HG02970 (cell line): ENCODE results near the gene HERC5.
A peak's percentile ranks its signal among the peaks of the same experiment; 100 is the strongest.
"Not testable (repeated sequence)": the region's sequence is repeated elsewhere in the genome, so short reads cannot be mapped to it uniquely, and the experiment has no call there.

Experiments
- ATAC-seq: cut with Tn5 transposase; IDR thresholded peaks from one replicate; pipeline ENCODE4 v1.9.1; 2021; ENCODE audit warnings: mild to moderate bottlenecking, moderate library complexity, moderate number of reproducible peaks; ENCODE audit not compliant: unreplicated experiment, low FRiP score

HERC5 gene

DNA sequence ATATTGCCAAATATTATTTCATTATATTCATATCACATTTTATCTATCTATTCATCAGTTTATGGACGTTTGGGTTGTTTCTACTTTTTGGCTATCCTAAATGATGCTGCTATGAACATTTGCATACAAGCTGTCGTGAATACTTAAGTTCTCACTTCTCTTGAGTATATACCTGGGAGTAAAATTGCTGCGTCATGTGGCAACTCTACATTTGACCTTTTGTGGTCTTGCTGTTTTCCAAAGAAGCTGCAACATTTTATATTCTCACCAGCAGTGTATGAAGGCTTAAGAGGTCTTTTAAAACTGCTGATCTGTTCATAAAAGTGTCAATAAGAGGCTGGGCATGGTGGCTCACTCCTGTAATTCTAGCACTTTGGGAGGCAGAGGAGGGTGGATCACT, 60.9 kb downstream of the HERC5 start:
- ATAC-seq = no peak

DNA sequence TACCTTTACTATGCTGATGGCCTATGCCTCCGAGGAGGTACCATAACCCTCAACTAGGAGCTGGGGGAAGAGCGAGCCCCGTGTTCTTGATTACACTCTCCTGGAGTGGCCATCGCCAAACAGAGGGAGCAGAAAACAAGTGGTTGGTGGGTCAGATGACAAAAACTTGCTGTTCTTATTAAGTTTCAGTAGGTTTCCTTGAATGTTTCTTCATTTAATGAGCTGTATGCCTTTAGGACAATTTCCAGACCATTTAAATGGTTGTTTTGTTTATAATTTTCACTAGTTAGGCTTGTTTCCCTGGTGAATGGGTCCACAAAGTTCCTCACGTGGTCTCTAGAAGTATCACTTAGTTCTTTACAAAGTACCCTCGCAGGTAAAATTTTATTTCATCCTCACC, 62.0 kb downstream of the HERC5 start:
- ATAC-seq = no peak

DNA sequence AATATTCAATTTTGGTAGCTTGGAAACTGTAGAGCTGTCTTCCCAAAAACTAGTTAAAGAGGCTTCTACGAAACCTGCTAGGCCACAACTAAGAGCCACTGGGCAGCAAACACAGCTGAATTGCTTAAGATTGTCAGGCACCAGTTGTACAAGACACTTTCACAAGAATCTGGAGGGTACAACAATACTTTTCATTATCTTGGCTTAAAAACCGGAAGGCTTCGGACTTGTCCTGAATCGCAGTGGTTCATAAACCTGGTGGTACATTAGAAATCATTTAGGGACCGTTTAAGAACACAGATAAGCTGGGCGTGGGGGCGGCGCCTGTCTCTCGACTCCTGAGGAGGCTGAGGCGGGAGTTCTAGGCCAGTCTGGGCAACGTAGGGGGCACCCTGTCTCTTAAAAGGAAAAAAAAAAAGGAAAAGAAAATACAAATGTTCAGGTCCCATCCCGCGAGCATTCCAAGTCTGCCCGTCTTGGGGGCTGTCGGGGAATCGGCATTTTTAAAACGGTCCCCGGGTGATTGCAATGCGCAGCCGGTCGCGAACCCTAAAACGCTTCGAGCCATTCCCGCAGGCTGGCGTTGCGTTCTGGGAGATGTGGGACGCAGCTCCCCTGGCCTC, 65.9 kb downstream of the HERC5 start:
- no peak for ATAC-seq

DNA sequence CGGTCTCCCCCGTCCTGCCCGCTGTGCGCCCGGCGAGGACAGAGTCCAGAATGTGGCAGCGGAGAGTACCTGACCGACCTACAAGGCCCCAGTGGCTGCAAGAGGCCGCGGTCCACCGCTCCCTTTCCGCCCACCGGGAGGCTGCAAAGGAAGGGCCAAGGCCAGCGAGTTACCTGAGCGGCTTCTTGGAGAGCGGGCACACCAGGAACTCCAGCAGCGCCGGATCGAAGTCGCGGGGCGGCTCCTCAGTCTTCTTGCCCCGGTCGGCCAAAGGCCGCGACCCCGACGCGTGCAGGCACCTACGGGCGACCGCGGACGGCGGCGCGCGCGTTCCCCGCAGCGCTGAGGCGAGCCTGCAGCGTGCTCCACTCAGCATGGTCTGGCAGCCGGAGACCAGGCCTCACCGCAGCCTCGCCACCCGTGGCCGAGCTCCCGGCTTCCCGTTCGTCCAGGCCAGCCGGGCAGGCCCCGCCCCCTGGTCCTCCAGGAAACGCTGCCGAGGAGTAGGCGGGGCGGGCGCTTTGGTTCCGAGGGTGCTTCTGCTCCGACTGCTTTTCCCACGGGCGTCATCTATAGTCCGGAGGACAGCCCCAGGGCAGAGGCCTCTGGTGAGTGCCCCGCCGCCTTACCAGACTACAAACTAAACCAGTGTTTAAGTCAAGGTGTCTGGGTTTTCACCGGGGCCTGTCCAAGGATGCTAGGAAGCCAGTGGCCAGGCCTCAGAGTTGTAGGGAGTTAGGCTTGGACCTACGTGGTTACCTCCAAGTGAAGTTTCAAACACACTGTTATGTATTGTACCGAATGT, 66.6 kb downstream of the HERC5 start, which contains the start of gene PYURF:
PYURF (minus strand) TSS at position 452 of the 805 bp plus-strand sequence; CDS start at position 376, 76 bp downstream.
- peak; percentile 75 for ATAC-seq

DNA sequence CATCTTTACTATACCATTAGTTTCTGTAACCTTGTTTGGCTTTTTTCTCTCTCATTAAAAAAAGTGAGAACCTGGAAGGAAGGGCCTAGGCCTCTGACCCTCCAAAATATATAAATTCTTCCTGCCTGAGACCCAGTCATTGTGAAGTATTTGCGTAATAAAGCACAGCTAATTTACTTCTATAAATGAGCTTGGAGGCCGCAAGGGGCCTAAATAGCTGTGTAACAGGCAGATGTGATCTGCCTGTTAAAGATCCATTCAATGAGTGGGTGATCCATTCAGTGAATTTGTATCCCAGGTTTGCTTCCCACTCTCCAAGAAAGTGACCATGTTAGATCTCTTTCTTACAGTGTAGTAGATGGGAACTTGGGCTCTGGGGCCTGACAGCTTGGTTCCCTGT, 67.3 kb downstream of the HERC5 start:
- no peak for ATAC-seq

DNA sequence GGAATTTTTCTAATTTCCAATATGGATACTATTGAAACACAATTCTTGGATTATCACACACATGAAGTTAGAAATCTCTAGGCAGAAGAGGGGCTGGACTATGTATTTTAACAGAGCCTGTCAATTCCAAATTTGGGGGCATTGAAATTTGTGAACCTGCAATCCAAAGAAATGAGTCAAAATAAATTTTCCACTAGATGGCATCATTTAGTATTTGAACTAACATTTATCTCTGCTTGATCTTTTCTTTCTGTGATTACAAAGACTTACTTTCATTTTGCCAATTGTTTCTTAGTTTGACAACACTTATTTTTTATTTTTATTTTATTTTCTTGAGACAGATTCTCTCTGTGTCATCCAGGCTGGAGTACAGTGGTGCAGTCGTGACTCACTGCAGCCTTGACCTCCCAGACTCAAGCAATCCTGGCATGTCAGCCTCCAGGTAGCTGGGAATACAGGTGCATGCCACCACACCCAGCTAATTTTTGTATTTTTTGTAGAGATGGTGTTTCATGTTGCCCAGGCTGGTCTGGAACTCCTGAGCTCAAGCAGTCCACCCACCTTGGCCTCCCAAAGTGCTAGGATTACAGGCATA, 69.4 kb downstream of the HERC5 start:
- no peak for ATAC-seq

DNA sequence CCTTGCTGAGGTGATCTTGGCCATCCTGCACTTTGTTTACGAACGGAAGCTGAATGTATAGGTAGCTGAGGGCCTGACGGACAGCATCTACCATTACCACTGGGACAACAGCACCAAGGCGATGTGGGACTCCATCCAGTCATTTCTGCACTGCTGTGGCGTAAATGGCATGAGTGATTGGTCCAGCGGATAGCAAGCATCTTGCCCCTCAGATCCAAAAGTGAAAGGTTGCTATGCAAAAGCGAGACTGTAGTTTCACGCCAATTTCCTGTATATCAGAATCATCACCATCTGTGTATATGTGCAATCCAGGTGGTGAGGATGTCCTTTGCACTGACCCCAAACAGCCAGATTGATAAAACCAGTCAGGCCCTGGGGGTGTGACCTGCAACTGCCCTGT, 70.9 kb downstream of the HERC5 start:
- no peak for ATAC-seq

DNA sequence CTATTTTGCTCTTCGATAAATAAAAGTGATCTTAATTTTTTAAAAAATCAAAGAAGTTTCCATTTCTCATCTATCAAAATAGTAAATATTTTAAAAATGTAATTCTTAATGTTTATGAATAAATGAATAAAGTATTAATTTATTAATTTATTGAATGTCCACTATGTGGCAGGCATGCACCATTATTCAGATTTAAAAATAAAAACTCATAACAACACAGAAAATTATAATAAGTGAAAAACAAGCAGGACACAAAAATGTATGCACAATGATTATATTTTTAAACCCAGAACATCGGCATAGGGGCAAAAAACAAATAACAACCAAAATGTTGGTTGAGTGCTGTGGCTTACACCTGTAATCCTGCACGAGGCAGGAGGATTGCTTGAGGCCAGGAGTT, 71.9 kb downstream of the HERC5 start:
- ATAC-seq = no peak

DNA sequence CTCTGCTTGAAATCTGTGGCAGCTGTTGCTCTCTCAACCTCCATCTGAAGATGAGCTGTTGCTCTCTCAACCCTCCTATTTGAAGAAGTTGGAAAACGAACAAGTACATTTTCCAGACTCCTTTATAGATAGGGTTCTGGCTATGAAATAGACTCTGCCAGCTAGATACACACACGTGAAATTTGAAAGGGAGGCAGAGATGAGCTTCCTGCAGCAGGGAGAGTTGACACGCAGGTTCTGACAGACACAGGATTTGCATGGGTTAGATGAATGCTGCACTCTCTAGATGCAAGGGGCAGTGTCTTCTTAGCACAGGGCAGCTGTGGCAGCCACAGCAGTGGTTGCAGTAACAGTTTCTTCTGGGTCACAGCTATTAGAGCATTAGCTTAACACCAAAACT, 74.6 kb downstream of the HERC5 start:
- ATAC-seq = no peak

DNA sequence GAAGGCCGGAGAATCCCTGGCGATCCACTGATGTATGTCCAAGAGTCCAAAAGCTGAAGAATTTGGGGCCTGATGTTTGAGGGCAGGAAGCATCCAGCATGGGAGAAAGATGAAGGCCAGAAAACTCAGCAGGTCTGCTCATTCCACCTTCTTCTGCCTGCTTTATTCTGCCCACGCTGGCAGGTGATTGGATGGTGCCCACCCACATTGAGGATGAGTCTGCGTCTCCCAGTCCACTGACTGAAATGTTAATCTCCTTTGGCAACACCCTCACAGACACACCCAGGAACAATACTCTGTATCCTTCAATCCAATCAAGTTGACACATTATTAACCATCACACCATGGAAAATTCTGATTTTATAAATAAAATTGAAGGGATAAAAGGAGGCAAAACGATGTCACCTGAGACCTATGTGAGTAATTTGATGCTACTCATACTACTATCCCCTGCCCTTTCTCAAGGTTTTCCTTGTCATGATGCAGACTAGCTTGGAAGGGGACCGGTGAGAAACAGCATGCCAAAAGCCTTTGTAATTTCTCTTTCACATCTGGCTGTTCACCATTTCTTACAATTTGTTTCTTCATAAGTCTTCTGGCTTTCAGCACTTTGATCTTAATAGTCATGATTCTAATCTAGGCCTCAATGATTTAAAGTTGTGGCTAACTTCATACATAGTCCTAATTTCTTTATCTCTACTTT, 76.3 kb downstream of the HERC5 start:
- ATAC-seq = no peak

DNA sequence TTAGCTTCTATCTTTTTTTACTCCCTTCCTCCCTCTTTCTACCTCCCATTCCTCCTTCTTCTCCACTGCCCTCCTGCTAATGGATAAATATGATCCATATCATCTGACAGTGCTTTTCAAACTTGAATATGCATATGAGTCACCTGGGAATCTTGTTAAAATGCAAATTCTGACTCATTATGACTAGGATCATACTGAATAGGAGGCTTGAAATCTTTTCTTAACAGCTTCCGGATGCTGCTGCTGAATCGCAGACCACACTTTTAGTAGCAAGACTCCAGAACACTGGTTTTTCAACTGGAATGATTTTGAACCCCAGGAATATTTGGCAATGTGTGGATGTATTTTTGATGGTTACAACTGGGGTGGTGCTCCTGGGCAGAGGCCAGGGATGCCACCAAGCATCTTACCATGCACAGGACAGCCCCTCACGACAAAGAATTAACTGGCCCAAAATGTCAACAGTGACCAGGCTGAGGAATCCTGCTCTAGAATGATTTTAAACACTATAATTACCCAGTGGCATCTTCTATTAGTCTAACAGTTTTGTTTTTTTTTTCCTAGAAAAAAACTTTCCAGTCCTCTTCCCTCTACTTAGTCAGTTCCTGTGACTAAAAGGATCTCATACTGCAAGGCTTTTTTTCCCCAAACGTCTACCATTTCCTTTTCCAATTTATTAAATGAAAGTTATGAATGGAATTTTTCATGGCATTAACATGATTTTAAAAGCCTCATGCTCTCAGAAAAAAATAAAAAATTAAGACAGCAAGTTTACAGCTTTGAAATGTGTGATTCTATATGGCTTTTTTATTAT, 77.2 kb downstream of the HERC5 start:
- ATAC-seq = no peak

DNA sequence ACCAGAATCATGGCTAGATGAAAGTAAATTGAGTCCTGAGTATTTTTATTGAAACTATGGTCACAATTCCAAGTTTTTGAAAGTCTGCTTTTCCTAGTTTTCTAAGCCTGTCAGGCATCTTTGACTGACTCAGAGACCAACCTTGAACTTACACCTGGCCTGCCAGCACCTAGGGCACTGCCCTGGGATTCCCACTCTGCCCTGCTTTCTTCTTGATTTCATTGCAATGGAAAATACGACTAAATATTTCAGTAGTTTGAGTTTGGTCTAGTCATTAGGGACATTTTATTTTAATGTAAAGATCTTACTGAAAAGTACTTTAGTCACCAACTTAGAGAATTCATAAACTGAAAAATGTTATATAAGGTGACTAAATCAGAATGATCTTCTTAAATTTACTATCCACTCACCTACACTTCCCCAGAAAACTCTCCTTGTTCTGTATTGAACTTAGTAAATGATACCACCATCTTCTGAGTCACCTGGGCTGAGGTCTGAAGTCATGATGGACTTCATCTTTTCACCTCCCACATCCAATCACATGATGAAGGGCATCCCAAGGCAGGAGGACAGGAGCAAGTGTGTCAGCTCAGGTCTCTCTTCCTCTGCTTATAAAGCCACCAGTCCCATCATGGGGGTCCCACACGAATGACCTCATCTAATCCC, 78.3 kb downstream of the HERC5 start:
- no peak for ATAC-seq

DNA sequence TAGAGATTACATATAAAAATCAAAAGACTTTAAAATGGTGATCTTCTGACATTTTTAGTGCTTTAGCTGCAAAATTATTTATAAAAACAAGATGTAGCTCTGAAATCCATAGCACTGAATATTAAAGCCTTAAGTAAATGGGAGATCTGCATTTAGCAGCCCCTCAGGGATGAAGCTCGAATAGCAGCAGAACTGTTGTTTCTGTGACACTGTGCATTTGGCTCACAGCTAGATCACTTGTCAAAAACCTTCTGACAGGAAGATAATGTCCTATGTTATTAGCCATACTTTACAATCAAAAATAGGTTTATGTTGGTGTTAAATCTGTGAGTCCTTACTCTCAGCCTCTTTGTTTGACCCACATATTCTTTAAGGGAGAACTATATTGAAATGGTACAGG, 80.8 kb downstream of the HERC5 start:
- ATAC-seq = no peak

DNA sequence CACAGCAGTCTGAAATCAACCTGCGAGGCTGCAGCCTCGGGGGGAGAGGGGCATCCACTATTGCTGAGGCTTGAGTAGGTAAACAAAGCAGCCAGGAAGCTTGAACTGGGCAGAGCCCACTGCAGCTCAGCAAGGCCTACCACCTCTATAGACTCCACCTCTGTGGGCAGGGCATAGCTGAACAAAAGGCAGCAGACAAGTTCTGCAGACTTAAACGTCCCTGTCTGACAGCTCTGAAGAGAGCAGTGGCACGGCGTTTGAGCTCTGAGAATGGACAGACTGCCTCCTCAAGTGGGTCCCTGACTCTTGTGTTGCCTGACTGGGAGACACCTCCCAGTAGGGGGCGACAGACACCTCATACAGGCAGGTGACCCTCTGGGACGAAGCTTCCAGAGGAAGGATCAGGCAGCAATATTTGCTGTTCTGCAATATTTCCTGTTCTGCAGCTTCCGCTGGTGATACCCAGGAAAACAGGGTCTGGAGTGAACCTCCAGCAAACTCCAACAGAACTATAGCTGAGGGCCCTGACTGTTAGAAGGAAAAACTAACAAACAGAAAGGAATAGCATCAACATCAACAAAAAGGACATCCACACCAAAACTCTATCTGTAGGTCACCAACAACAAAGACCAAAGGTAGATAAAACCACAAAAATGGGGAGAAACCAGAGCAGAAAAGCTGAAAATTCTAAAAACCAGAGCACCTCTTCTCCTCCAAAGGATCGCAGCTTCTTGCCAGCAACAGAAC, 82.6 kb downstream of the HERC5 start:
- not testable (repeated sequence) for ATAC-seq

DNA sequence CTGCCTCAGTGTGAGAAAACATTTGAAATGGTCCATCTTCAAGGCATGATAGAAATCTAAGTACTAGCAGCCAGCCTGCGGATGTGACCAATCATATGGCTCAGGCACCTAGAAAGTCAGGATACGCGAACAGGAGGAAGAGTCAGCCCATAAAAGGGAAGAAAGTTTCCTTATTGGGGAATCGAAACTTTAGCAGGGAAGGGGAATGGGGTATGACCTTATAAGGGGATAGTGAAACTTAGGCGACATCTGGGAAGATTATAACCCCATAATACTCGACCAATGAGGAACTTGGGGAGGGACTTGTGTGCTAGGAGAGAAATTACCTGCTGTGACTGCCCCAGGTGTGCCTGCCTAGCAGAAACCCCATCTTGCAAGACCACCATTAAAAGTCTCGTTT, 92.9 kb downstream of the HERC5 start:
- ATAC-seq = no peak
